ENCODE data around the gene OR5H2.

- TF ChIP-seq CTCF (conservative IDR thresholded peaks at IDR 0.05; ENCODE audit: low read depth, low read length) (no peak), RAD21 (IDR thresholded peaks at IDR 0.05; ENCODE audit: low read length) (no peak), POLR2A (IDR thresholded peaks at IDR 0.05; ENCODE audit: low read depth, low read length) (no peak)
Observed at GRCh38 chr3:98290916-98291315, 8.6 kb downstream of the OR5H2 start.
